HG03460 (cell line): ENCODE data around the gene NOLC1.

Experiments
- ATAC-seq: cut with Tn5 transposase; IDR thresholded peaks from one replicate; pipeline ENCODE4 v1.9.1; 2021; ENCODE audit not compliant: unreplicated experiment

Gene NOLC1

DNA sequence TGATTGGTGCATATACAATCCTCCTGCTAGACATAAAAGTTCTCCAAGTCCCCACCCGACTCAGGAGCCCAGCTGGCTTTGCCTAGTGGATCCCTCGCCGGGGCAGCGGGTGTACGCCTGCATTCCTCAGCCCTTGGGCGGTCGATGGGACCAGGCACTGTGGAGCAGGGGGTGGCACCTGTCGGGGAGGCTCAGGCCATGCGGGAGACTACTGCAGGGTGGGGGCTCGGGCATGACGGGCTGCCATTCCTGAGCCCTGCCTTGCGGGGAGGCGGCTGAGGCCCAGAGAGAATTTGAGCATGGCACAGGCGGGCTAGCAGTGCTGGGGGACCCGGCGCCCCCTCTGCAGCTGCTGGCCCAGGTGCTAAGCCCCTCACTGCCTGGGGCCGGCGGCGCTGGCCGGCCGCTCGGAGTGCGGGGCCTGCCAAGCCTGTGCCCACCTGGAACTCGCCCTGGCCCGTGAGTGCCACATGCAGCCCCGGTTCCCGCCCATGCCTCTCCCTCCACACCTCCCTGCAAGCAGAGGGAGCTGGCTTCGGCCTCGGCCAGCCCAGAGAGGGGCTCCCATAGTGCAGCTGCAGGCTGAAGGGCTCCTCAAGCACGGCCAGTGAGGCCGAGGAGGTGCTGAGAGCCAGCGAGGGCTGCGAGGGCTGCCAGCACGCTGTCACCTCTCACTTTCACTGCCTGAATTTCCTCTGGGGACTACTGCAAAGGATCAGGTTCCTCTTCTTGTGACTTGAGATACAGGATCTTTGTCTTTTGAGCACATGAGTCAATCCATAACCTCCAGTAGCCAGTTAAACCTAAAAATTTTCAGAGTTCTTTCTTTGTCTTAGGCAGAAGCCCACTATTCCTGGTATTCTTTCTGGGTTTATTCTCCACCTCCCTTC, 48.8 kb downstream of the NOLC1 start:
- no peak for ATAC-seq

DNA sequence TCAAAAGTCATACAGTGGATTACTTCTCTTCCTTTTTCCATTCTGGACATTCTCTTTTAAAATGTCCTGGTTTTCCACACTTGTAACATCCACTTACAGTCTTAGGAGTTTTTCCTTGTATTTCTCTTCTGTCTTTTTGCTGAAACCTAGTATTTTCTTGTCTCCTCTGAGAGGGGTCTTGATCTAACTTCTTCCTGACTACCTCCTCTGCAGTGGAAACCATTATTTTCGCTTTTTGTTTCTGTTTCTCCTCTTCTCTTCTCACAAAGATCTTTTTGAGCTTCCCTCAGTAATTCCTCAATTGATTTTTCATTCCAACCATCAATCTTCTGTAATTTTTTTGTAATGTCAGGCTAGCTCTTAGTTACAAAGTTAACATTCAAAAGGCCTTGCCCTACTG, 50.2 kb downstream of the NOLC1 start:
- no peak for ATAC-seq

DNA sequence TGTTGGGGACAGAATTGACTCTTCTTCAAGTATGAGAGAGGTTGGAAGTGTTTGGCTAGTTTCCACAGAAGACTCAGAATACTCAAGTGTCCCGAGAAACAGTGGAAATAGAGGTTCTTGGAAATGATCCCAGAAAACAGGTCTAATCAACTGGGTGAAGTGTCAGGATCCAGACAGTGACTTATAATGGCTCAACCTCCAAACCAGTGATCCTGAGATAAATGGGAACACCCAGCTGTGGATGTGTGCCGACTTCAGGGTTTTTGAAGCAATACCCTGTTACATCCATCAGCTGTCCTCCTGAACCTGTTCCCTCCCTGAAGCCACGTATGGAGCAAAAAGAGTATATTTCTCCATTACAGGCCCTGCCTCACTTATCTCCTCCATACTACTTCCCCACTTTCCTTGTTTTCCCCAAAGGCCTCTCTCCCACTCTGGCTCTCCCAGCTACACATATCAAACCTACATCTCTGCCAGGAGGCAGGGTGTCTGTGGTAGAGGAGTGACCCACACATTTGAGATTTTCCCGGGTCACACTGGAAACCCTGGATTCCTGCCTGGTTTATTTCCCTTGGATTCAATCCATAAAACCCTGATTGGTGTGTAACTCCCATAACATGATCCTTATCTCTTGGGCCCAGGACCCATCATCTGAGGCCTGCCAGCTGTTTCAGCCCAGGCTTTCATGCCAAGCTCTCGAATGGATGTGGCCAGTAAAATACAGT, 56.3 kb downstream of the NOLC1 start:
- ATAC-seq, result no peak

DNA sequence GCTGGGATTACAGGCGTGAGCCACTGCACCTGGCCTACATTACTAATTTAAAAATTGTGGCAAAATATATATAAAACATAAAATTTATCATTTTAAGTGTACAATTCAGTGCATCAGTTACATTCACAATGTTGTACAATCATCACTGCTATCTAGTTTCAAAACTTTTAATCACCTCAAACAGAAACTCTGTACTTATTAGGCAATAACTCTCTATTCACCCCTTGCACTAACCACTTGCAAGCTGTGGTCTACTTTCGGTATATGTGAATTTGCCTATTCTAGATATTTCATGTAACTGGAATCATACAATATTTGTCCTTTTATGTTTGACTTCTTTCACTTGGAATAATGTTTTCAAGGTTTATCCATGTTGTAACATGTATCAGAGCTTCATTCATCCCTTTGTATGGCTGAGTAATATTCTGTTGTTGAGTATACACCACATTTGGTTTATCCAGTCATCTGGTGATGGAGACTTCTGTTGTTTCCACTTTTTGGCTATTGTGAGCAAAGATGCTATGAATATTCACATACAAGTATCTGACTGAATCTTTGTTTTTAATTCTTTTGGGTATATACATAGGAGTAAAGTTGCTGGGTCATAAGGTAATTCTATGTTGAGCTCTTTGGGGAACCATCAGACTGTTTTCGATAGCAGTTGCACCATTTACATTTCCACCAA, 59.6 kb downstream of the NOLC1 start:
- no peak for ATAC-seq
